ENCODE measurements around the gene QRICH2.
"Not testable (repeated sequence)": the region's sequence is repeated elsewhere in the genome, so short reads cannot be mapped to it uniquely, and the experiment has no call there.

The QRICH2 gene

DNA sequence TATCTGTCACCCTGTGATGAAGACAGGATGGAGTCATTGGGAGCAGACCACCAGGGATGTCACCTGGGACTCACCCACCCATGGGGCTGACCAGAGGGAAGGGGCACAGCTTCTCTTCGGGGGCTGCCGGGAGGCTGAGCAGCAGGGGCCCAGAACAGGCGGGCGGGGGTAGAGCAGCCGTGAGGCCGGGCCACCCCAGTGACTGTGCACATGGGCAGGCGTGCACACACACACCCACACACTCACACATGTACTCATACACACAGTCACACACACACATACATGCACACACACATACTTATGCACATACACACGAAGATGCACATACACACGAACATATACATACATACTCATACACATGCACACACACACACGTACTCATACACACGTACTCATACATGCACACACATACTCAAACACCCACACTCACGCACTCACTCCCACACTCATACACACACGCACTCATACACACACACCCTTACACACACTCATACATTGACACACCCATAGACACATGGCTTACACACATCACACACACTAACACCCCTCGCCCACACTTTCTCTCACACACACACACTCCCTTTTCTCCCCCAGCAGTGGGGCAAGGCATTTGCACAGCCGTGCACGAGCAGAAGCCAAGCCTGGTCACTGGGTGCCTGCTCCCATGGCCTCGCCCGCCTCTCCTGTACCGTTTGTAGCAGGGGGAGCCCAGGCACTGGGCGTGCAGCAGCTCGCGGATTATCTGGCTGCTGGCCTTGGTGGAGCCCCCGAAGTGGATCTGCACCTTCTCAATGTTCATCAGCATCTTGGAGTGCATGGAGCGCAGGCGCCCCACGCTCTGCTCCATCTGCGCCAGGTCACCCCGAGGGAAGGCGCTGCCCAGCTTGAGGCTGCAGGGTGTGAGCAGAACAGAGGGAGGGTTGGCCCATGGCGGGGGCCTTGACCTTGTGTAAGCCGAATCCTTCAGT, 30.5 kb downstream of the QRICH2 start:
- DNase-seq = no peak

GRCh38 chr17:76276461-76277299, 31.4 kb downstream of the QRICH2 start:
- DNase-seq = no peak

- DNase-seq = no peak
Observed at GRCh38 chr17:76276069-76276431, 32.0 kb downstream of the QRICH2 start.

- DNase-seq = no peak
Observed at GRCh38 chr17:76275382-76276068, 32.6 kb downstream of the QRICH2 start.

DNA sequence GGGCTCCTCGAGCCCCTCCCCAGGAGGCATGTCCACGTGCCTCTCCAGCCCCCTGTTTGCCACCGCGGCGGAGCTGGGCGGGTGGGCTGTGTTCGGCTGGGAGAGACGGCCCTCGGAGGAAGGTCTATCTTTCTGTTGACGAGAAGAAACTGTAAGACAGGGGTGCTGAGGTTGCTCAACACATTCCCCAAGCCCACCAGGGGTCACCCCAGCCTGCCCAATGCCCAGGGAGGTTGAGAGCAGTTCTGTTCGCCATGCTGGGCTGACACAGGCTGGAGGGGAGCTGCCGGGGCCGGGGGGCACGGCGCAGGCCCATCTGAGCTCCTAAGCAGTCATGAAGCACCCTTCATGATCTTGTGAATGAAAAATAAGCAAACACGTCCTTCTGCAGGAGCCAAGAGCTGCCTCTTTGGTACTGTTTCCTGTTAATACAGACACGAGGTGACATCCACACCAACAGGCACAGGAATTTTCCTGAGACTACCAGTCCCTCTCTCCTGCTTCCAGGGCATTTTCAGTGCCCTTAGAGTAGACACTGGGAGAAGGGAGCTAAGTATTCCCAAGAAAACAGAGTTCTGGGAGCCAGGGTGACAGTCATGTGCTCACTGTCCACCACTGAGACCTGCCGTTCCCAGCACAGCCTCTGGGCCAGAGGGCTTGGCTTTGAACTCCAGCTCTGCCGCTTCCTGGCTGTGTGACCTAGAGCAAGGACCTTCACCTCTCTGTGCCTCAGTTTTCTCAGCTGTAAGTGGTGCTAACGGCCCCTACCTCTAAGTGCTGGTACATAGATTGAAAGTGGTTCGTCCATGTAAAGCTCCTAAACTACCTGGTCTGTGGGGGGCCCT, 33.7 kb downstream of the QRICH2 start:
- no peak for DNase-seq

DNA sequence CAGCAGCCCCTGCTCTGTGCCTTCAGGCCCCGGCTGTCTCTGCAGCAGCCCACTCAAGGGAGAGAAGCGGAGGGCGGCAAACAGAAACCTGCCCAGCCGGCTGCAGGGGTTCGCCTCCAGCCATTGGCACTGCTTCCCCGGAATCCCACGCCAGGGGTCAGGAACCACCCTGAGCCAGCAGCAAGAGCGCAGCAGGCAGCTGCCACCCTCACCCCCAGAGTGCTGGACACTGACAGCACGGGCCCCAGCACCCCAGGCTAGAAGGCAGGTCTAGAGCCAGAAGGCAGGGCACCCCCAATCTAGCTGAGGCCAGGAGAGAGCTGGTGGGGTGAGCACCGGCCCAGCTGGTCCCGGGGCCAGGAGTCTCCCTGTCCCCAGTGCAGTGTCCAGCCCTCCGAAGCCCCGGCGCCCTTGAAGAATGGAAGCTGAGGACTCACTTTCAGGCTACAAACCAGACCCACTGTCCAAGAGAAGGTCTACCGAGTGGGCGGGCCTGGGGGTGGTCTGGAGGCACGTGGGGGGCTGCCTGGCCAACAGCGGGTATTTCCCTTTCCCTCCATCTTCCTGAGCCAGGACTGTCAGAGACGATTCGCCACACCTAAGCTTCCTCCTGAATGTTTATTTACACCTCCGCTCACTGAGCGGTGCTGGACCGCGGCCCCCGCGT, 34.5 kb downstream of the QRICH2 start:
- no peak for DNase-seq

DNA sequence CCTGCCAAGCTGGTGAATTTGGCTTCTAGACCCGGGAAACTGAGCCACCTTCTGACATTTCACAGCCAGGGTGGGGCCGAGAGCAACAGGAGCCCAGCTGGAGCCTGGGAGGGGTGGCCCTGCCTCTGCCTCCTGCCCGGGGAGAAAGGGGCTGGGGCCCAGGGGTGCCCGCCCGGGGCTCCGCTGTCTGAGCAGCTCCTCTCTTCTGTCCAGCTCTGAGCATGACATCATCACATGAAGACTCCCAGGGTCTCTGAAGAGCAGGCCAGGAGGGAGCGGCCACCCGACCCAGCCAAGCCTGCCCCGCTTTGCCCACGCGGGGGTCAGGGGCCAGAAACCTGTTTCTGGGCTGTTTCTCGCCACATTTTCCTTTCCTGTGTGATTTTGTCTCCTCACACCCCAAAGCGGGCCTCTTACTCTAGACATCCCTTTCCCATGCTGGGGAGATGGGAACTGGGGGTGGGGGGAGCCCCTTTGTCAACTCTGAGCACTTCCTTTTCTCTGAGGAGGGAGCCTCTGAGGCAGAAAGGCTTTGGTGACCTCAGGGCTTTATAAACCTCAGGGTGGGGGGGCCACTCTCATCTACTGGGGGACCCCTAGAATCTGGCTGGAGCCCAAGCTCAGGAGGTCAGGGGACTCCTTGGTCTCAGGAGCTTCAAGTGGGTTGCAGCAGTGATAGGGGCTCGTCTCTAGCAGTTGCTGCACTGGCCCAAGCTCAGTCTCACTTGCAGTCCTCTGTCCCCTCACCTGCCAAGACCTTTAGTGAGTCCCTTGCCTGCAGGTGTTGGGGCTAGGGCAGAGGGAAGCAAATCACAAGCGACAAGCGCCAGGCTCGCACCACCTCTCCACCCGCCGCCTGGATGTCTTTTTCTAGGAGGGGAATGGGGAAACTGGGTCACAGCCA, 35.3 kb downstream of the QRICH2 start:
- no peak for DNase-seq

GRCh38 chr17:76271669-76272540, 36.2 kb downstream of the QRICH2 start:
- DNase-seq = no peak

GRCh38 chr17:76270770-76271668, 37.1 kb downstream of the QRICH2 start:
- DNase-seq = no peak

DNA sequence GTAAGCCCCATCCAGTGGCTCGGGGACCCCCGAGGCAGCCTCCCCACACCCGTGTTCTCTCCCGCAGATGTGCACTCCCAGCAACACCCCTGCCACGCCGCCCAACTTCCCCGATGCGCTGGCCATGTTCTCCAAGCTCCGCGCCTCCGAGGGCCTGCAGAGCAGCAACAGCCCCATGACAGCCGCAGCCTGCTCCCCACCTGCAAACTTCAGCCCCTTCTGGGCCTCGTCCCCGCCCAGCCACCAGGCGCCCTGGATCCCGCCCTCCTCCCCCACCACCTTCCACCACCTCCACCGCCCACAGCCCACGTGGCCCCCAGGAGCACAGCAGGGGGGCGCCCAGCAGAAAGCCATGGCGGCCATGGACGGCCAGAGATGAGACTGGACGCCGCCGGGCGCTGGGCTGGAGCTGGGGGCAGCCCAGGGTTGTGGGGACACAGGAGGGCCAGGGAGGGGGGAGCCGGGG, 37.9 kb downstream of the QRICH2 start:
- no peak for DNase-seq

GRCh38 chr17:76268991-76269981, 38.8 kb downstream of the QRICH2 start:
- no peak for DNase-seq

- no peak for DNase-seq
Observed at GRCh38 chr17:76268015-76268749, 39.9 kb downstream of the QRICH2 start.

- not testable (repeated sequence) for DNase-seq
Observed at GRCh38 chr17:76267581-76268001, 40.5 kb downstream of the QRICH2 start.

DNA sequence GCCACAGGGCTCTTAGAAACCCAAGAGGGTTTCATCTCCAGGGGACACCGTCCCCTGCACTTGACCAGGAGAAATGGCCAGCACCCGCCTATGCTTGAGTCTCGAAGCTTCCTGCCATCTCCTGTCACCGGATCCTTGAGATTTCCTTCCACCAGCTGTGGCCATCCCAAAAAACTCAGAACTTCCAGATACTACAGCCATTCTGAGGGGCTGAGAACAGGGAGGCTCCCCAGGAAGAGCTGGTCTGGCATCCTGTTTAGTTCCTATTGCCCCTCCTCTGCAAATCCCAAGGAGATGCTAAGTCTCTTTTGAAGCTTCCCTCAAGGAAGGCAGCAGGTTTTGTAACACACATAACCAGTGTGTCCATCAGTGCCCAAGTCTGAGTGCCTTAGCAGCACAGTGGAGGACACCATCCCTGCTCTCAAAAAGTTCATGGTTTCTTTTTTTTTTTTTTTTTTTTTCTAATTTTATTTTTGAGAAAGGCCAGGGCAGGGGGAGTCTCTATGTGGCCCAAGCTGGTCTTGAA, 41.0 kb downstream of the QRICH2 start:
- no peak for DNase-seq

DNA sequence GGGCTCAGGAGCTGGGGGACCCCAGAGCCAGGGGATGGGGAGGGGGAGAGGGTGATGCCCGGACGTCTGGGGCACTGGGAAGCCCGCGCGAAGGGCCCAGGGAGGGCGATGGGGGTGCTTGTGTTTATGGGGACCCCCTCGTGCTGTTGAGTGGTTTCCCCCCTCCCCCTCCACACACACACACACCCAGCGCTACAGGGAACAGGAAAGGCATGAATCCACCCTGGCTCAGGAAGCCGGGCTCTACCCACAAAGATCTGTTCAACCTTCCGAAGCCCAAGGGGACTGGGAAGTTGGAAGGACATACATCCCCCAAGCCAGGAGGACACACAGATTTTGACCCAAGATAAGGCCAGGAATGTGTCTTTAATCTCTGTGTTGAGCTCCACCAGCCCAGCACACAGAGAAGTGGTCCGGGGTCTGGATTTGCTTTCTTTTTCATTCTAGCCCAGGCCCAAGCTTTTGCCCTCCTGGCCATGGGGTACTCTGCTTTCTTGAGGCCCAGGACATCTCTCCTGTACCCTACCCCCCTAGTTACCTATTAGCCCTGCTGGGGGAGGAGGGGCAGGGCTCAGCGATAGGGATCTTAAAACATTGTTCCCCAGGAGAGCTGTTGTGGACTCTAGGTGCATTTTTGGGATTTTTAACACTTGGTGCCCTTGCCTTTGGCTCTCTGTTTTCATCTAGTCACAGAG, 41.7 kb downstream of the QRICH2 start:
- no peak for DNase-seq
